IMR-90 (cell line): ENCODE measurements around the gene SLC35B4. TPM values are rescaled to one million over a fixed set of nuclear protein-coding genes. Genes with fewer than 3 reads are reported as not detected.

Experiments used
- ATAC-seq: fragments of 200-7000 bp; cut with Tn5 transposase; 2 replicates; pipeline ENCODE4 v1.9.1; 2020; ENCODE audit warnings: low read depth, mild to moderate bottlenecking, moderate library complexity
- BruUV-seq: library from RNA; stranded (reverse); fragments of 400-500 nt; replicated peaks from 2 replicates; lab custom pipeline; 2021; lab: Mats Ljungman, UMichigan
- CTCF ChIA-PET: fragments of 300-600 bp; formaldehyde crosslinking; extraction: SDS; loops from one replicate; lab custom pipeline; 2021; ENCODE audit warnings: antibody characterized with exemption; lab: Yijun Ruan, JAX
- POLR2A ChIA-PET: fragments of 300-600 bp; sonication (Branson Sonifier 250); formaldehyde crosslinking; loops from one replicate; lab custom pipeline; 2022; ENCODE audit warnings: antibody characterized with exemption; ENCODE audit not compliant: unreplicated experiment; lab: Charles Lee
- DNase-seq: peaks from one replicate; pipeline ENCODE4 v3.0.0; 2013
- H2AFZ ChIP-seq: replicated peaks from 2 replicates; pipeline ENCODE3; 2013; ENCODE audit warnings: low read length, mild to moderate bottlenecking; ENCODE audit not compliant: poor library complexity
- H2AK5ac ChIP-seq: 2 replicates; pipeline ENCODE4 v1.6.1; 2013; ENCODE audit warnings: low read depth, low read length, inconsistent platforms
- H2AK9ac ChIP-seq: replicated peaks from 2 replicates; pipeline ENCODE3; 2013; ENCODE audit warnings: mild to moderate bottlenecking, low read depth, low read length, moderate library complexity; ENCODE audit not compliant: poor library complexity
- H2BK120ac ChIP-seq: 2 replicates; pipeline ENCODE4 v1.6.1; 2013; ENCODE audit warnings: low read depth, low read length, inconsistent platforms
- H2BK15ac ChIP-seq: 3 replicates; pipeline ENCODE4 v1.6.1; 2013; ENCODE audit warnings: low read depth, low read length, inconsistent platforms
- H2BK20ac ChIP-seq: 2 replicates; pipeline ENCODE4 v1.6.1; 2013; ENCODE audit warnings: low read depth, mild to moderate bottlenecking, inconsistent platforms, low read length, moderate library complexity
- H2BK5ac ChIP-seq: 2 replicates; pipeline ENCODE4 v1.6.1; 2013; ENCODE audit warnings: mild to moderate bottlenecking, low read depth, low read length, inconsistent platforms; ENCODE audit not compliant: poor library complexity, severe bottlenecking
- H3K14ac ChIP-seq: replicated peaks from 2 replicates; pipeline ENCODE4 v1.6.1; 2013; ENCODE audit warnings: low read depth, low read length, inconsistent platforms
- H3K18ac ChIP-seq: 2 replicates; pipeline ENCODE4 v1.6.1; 2013; ENCODE audit warnings: low read depth, low read length, control low read depth
- H3K23ac ChIP-seq: 2 replicates; pipeline ENCODE4 v1.6.1; 2013; ENCODE audit warnings: low read depth, low read length, inconsistent platforms
- H3K27ac ChIP-seq: 2 replicates; pipeline ENCODE4 v1.5.1; 2013; ENCODE audit warnings: mild to moderate bottlenecking, control low read depth, low read length; ENCODE audit not compliant: insufficient read depth
- H3K27me3 ChIP-seq: 2 replicates; pipeline ENCODE4 v1.6.1; 2013; ENCODE audit warnings: low read length; ENCODE audit not compliant: control insufficient read depth, insufficient read depth
- H3K36me3 ChIP-seq: 2 replicates; pipeline ENCODE4 v1.6.1; 2013; ENCODE audit warnings: low read length, mixed read lengths; ENCODE audit not compliant: control insufficient read depth, insufficient read depth
- H3K4ac ChIP-seq: 2 replicates; pipeline ENCODE4 v1.6.1; 2013; ENCODE audit warnings: low read depth, low read length, inconsistent platforms
- H3K4me1 ChIP-seq: 2 replicates; pipeline ENCODE4 v1.6.1; 2013; ENCODE audit warnings: low read length, mixed read lengths; ENCODE audit not compliant: control insufficient read depth, insufficient read depth
- H3K4me2 ChIP-seq: 2 replicates; pipeline ENCODE4 v1.6.1; 2013; ENCODE audit warnings: low read depth, mild to moderate bottlenecking, control low read depth, low read length, moderate library complexity
- H3K4me3 ChIP-seq: 2 replicates; pipeline ENCODE4 v1.5.1; 2013; ENCODE audit warnings: low read depth, mild to moderate bottlenecking, control low read depth, low read length, moderate library complexity; ENCODE audit not compliant: insufficient read depth
- H3K56ac ChIP-seq: 2 replicates; pipeline ENCODE4 v1.6.1; 2013; ENCODE audit warnings: low read length, inconsistent platforms; ENCODE audit not compliant: insufficient read depth; ENCODE audit errors: extremely low read depth
- H3K79me1 ChIP-seq, 2 experiments: 2 replicates each; pipeline ENCODE4 v1.6.1; 2013; ENCODE audit warnings: low read length in 2 of 2, inconsistent platforms in 1 of 2, low read depth in 1 of 2
- H3K9ac ChIP-seq: 2 replicates; pipeline ENCODE4 v1.6.1; 2013; ENCODE audit warnings: low read depth, low read length, control low read depth
- H3K9me1 ChIP-seq: 2 replicates; pipeline ENCODE4 v1.6.1; 2013; ENCODE audit warnings: low read length, inconsistent platforms; ENCODE audit not compliant: insufficient read depth
- H3K9me3 ChIP-seq: 2 replicates; pipeline ENCODE4 v1.6.1; 2013; ENCODE audit warnings: low read length; ENCODE audit not compliant: control insufficient read depth, insufficient read depth
- H4K20me1 ChIP-seq: 2 replicates; pipeline ENCODE4 v1.6.1; 2013; ENCODE audit warnings: low read length, inconsistent platforms; ENCODE audit not compliant: insufficient read depth
- H4K5ac ChIP-seq: 2 replicates; pipeline ENCODE4 v1.6.1; 2013; ENCODE audit warnings: mild to moderate bottlenecking, low read depth, low read length, control low read depth
- H4K8ac ChIP-seq, 2 experiments: 2 replicates each; pipeline ENCODE4 v1.6.1; 2013; ENCODE audit warnings: low read depth in 2 of 2, low read length in 2 of 2, control low read depth in 1 of 2, inconsistent platforms in 1 of 2
- H4K91ac ChIP-seq: 2 replicates; pipeline ENCODE4 v1.6.1; 2013; ENCODE audit warnings: low read depth, low read length, inconsistent platforms; ENCODE audit not compliant: insufficient read depth
- CEBPB ChIP-seq: IDR thresholded peaks from 2 replicates; pipeline ENCODE4 v1.6.1; 2012; ENCODE audit warnings: low read depth, low read length, improper control_type of control experiment
- POLR2A ChIP-seq: IDR thresholded peaks from 2 replicates; pipeline ENCODE4 v1.6.1; 2012; ENCODE audit warnings: mild to moderate bottlenecking, low read depth, low read length
- RAD21 ChIP-seq: IDR thresholded peaks from 2 replicates; pipeline ENCODE4 v1.6.1; 2012; ENCODE audit warnings: low read length, improper control_type of control experiment
- WGBS, 2 experiments: methylation state at CpG; one replicate each; pipeline versions ENCODE4 v1.1.5 to v1.1.7; 2013; ENCODE audit warnings: missing lambda C conversion rate in 2 of 2; ENCODE audit not compliant: insufficient read length in 1 of 2; ENCODE audit errors: extremely low coverage in 2 of 2; 5-methylcytosine and 5-hydroxymethylcytosine counted together
- dilution Hi-C: fragments of 300-500 bp; cut with HindIII; formaldehyde crosslinking; loops from one replicate; pipeline ENCODE4 v1.14.3; 2018; ENCODE audit warnings: low sequenced_read_pairs; ENCODE audit not compliant: unreplicated experiment
- in situ Hi-C: fragments of 300-500 bp; cut with MboI; formaldehyde crosslinking; loops from 3 replicates; pipeline ENCODE4 v1.14.3; 2019; ENCODE audit warnings: low sequenced_read_pairs, inconsistent platforms, mixed read lengths
- intact Hi-C: fragments of 100-400 bp; cut with micrococcal nuclease; formaldehyde crosslinking; loops from 2 replicates; pipeline ENCODE4 v1.10.0; 2022
- polyA plus RNA-seq, 3 experiments: library from polyadenylated mRNA; depleted of rRNA; stranded (reverse); fragments of >200 nt; gene quantifications; 2 replicates each; pipeline ENCODE4 v1.2.3, GENCODE V29; 2012; ENCODE audit warnings: low replicate concordance in 1 of 3
- total RNA-seq: library from RNA; depleted of rRNA; stranded (reverse); fragments of >200 nt; gene quantifications from 2 replicates; pipeline ENCODE4 v1.2.3, GENCODE V29; 2012

The SLC35B4 gene
- total and polyA plus RNA-seq, 2 of the 4 experiments (the other 2 are of a cell fraction) = 10.0 to 15.6 TPM

DNA sequence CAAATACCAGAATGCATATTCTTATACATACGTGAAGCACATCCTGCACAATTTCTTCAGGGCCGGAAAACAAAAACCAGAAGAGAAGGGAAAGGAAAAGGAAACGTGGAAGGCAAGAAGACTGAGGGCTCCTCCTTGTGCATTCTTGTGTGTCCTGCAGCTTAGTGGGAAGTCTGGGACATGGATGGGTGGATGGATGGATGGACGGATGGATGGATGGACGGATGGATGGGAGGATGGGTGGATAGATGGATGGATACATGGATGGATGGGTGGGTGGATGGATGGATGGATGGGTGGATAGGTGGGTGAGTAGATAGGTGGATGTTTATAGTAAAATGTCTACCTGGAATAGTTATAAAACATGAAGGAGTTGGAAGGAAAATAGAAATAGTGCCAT is 30.8 kb upstream of the SLC35B4 start:
- no peak for DNase-seq
- in situ Hi-C loops (no loop called here), intact Hi-C loops (no loop called here), dilution Hi-C loops (no loop called here)
- ChIA-PET POLR2A (no interaction called here), CTCF (interaction anchor here (0.7 kb wide), 1 partner anchor 10 kb away, joined by 3 read pairs; no protein-coding TSS in a partner anchor)
- WGBS, 2 experiments = 31% methylated on average over 2 of the region's 5 CpGs; no CpG with 5 or more reads in 1 of the 2 experiments
- Histone ChIP-seq H4K8ac (no peak overlapping the region), H3K23ac (no peak overlapping the region), H3K56ac (no peak overlapping the region), H3K4me3 (no peak overlapping the region), H3K9ac (no peak overlapping the region), H4K20me1 (no peaks in the 10 kb centered on the region), H2AK9ac (no peak overlapping the region), H3K14ac (no peak overlapping the region), H2BK20ac (no peak overlapping the region), H2BK15ac (no peak overlapping the region), H4K5ac (no peak overlapping the region), H3K27me3 (peaks cover 14% of the 10 kb centered on the region), H3K79me1 (no peaks in the 10 kb centered on the region), H3K27ac (no peak overlapping the region), H2AFZ (no peak overlapping the region), H3K4me2 (no peak overlapping the region), H3K4me1 (no peaks in the 10 kb centered on the region), H3K9me1 (no peaks in the 10 kb centered on the region), H2BK120ac (no peak overlapping the region), H2BK5ac (no peak overlapping the region), H3K4ac (no peak overlapping the region), H3K18ac (no peak overlapping the region), H3K9me3 (no peaks in the 10 kb centered on the region), H2AK5ac (no peak overlapping the region), H4K91ac (no peak overlapping the region), H3K36me3 (no peaks in the 10 kb centered on the region)
- TF ChIP-seq POLR2A (no peak), CEBPB (no peak), RAD21 (no peak)
- no peak for ATAC-seq
- no TSS peak for BruUV-seq
